Fibroblast of pulmonary artery (primary cell): Measurements from ENCODE around the gene ZDHHC3.

Source experiments
- DNase-seq: peaks from one replicate; pipeline ENCODE4 v3.0.0-alpha.2; 2010; ENCODE audit warnings: low read depth
- H3K4me3 ChIP-seq: replicated peaks from 2 replicates; pipeline ENCODE4 v1.5.1; 2011; ENCODE audit warnings: low read depth, mild to moderate bottlenecking, control low read depth, low read length, moderate library complexity
- TF ChIP-seq, protein P1 (sequence below): IDR thresholded peaks from 2 replicates; pipeline ENCODE4 v1.5.1; 2011; ENCODE audit warnings: mild to moderate bottlenecking, control low read depth, low read length, inconsistent platforms; ENCODE audit errors: missing control alignments

ZDHHC3 gene

GRCh38 chr3:44913868-44914468 lies 62.0 kb downstream of the ZDHHC3 start:
- TF ChIP-seq, protein P1, sequence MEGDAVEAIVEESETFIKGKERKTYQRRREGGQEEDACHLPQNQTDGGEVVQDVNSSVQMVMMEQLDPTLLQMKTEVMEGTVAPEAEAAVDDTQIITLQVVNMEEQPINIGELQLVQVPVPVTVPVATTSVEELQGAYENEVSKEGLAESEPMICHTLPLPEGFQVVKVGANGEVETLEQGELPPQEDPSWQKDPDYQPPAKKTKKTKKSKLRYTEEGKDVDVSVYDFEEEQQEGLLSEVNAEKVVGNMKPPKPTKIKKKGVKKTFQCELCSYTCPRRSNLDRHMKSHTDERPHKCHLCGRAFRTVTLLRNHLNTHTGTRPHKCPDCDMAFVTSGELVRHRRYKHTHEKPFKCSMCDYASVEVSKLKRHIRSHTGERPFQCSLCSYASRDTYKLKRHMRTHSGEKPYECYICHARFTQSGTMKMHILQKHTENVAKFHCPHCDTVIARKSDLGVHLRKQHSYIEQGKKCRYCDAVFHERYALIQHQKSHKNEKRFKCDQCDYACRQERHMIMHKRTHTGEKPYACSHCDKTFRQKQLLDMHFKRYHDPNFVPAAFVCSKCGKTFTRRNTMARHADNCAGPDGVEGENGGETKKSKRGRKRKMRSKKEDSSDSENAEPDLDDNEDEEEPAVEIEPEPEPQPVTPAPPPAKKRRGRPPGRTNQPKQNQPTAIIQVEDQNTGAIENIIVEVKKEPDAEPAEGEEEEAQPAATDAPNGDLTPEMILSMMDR: peak; percentile 87
- no peak overlapping the region for H3K4me3 ChIP-seq
- peak; percentile 78 for DNase-seq

DNA sequence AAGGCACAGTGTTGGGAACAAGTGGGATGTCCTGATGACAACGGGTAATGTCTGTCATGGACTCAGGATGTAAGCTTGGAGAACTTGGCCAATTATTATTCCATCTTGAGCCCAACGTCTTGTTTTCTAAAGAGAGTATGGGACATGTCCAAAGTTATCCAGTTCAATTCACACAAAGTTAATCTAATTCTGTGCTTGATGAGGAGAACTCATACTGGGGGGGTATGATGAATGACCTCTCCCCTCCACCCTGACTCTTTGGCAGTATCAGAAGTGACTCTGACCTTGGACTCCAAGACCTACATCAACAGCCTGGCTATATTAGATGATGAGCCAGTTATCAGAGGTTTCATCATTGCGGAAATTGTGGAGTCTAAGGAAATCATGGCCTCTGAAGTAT lies 65.3 kb downstream of the ZDHHC3 start:
- no peak overlapping the region for H3K4me3 ChIP-seq
- no peak for DNase-seq
- TF ChIP-seq, protein P1: no peak

DNA sequence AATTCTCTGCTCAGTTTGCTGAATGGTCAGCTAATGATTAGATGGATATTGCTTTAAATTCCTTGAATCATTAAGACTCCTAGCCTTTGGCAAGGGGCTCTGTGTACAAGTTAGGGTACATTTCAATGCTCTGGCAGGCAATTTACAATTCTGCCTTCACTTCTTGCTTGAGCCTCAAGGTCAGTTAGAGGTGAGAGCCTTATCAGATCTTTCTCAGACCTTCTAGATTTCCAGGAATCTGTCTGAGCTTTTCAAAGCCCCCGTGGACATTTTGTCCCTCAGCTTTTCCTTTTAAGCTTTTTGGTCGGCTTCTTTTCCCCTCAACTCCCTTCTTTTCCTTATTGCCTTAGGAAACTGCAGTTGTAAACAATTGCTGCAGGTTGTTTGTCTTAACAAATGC lies 66.9 kb downstream of the ZDHHC3 start:
- no peak overlapping the region for H3K4me3 ChIP-seq
- TF ChIP-seq, protein P1: no peak
- no peak for DNase-seq

DNA sequence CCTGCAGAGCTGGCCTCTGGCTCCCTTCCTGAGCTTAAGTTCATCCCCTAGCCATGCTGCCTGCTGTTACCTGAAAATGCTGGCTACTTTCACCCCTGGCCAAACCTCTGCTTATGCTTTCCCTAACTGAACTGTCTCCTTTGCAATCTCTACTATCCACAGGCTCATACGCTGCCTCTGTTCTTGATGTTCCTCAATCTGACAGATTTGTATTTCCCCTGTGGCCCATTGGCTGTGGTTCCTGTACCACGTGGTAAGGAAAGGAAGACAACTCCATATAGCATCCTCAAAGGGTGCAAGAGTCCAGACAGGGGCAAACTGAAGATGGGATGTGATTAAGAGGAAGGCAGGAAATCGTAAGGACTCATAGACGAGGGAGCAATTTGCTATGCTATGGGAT lies 68.4 kb downstream of the ZDHHC3 start:
- no peak overlapping the region for H3K4me3 ChIP-seq
- TF ChIP-seq, protein P1: no peak
- no peak for DNase-seq

DNA sequence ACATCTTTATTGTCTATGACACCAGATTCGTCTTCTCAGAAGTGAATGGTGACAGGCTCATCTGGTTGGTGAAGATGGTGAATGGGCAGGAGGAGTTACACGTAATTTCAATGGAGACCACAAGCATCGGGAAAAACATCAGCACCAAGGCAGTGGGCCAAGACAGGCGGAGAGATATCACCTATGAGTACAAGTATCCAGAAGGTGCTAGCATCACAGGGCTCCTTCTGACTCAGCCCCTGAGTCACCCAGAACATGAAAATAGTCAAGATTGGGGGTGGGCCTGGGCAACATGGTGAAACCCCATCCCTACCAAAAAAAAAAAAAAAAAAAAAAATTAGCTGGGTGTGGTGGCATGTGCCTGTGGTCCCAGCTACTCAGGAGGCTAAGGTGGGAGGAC lies 69.0 kb downstream of the ZDHHC3 start:
- DNase-seq: no peak
- TF ChIP-seq, protein P1: no peak
- no peak overlapping the region for H3K4me3 ChIP-seq

GRCh38 chr3:44905446-44906157 lies 70.4 kb downstream of the ZDHHC3 start:
- TF ChIP-seq, protein P1: no peak
- no peak overlapping the region for H3K4me3 ChIP-seq
- no peak for DNase-seq

- no peak for DNase-seq
- TF ChIP-seq, protein P1: no peak
- H3K4me3 ChIP-seq: no peak overlapping the region
Measured at GRCh38 chr3:44903751-44904150, 72.2 kb downstream of the ZDHHC3 start.
